ENCODE measurements around the gene NOP16.
"Not testable (repeated sequence)": the region's sequence is repeated elsewhere in the genome, so short reads cannot be mapped to it uniquely, and the experiment has no call there.

NOP16 gene

GRCh38 chr5:176408590-176408989 is 20.2 kb upstream of the NOP16 start:
- no peak for DNase-seq

GRCh38 chr5:176408252-176408573 is 19.8 kb upstream of the NOP16 start:
- DNase-seq: not testable (repeated sequence)

GRCh38 chr5:176407456-176408251 is 19.3 kb upstream of the NOP16 start:
- no peak for DNase-seq

- no peak for DNase-seq
Measured at GRCh38 chr5:176406436-176407052, 18.1 kb upstream of the NOP16 start.

GRCh38 chr5:176405656-176406435 is 17.4 kb upstream of the NOP16 start:
- DNase-seq: no peak

- DNase-seq: no peak
Measured at GRCh38 chr5:176401281-176402205, 13.1 kb upstream of the NOP16 start.

- no peak for DNase-seq
Measured at GRCh38 chr5:176400382-176401156, 12.2 kb upstream of the NOP16 start.

- no peak for DNase-seq
Measured at GRCh38 chr5:176397736-176398420, 9.5 kb upstream of the NOP16 start.

- no peak for DNase-seq
Measured at GRCh38 chr5:176396330-176396729, 7.9 kb upstream of the NOP16 start.

- no peak for DNase-seq
Measured at GRCh38 chr5:176394881-176395675, 6.7 kb upstream of the NOP16 start.

- no peak for DNase-seq
Measured at GRCh38 chr5:176394096-176394495, 5.7 kb upstream of the NOP16 start.

- DNase-seq: no peak
Measured at GRCh38 chr5:176392526-176392925, 4.1 kb upstream of the NOP16 start.

- no peak for DNase-seq
Measured at GRCh38 chr5:176391999-176392398, 3.6 kb upstream of the NOP16 start.

- no peak for DNase-seq
Measured at GRCh38 chr5:176391479-176391878, 3.1 kb upstream of the NOP16 start.

GRCh38 chr5:176389135-176390123 is 1.0 kb upstream of the NOP16 start:
- no peak for DNase-seq

GRCh38 chr5:176388003-176388443 is 375 bp downstream of the NOP16 start:
- DNase-seq: no peak

- no peak for DNase-seq
Measured at GRCh38 chr5:176387384-176387925, 943 bp downstream of the NOP16 start.

- DNase-seq: no peak
Measured at GRCh38 chr5:176386491-176386890, 1.9 kb downstream of the NOP16 start.

GRCh38 chr5:176384991-176385390 is 3.4 kb downstream of the NOP16 start:
- no peak for DNase-seq

Measured in stimulated activated CD8-positive, alpha-beta memory T cell treated with anti-CD3 and anti-CD28 coated beads, Interleukin-4, amount 100 ng/mL, for 48 hours (primary cell).